Liver (tissue), 9 donors: ENCODE measurements around the gene CCDC178. TPM values are rescaled to one million over a fixed set of nuclear protein-coding genes. Genes with fewer than 3 reads are reported as not detected.

ENCODE experiments used
- DNase-seq: peaks from one replicate; pipeline ENCODE4 v3.0.0-alpha.2; 2017; ENCODE audit warnings: low spot score
- H3K27ac ChIP-seq, 2 donors: one replicate each; pipeline ENCODE4 v1.7.0; 2013; ENCODE audit warnings: inconsistent platforms in 2 of 2, low read length in 2 of 2, control low read depth in 1 of 2, low read depth in 1 of 2, mild to moderate bottlenecking in 1 of 2
- H3K27me3 ChIP-seq, 4 donors: one replicate each; pipeline versions ENCODE4 v1.6.1 to v1.7.0; 2013; ENCODE audit warnings: low read length in 3 of 4, inconsistent platforms in 1 of 4, mild to moderate bottlenecking in 1 of 4, moderate library complexity in 1 of 4; ENCODE audit not compliant: control insufficient read depth in 4 of 4, insufficient read depth in 4 of 4
- H3K36me3 ChIP-seq, 4 donors: one replicate each; pipeline versions ENCODE4 v1.6.1 to v1.7.0; 2013; ENCODE audit warnings: low read length in 3 of 4, mild to moderate bottlenecking in 3 of 4, low read depth in 1 of 4, moderate library complexity in 1 of 4; ENCODE audit not compliant: control insufficient read depth in 4 of 4, insufficient read depth in 3 of 4
- H3K4me1 ChIP-seq, 4 donors: one replicate each; pipeline versions ENCODE4 v1.6.1 to v1.7.0; 2013; ENCODE audit warnings: low read length in 3 of 4, mild to moderate bottlenecking in 3 of 4, moderate library complexity in 1 of 4; ENCODE audit not compliant: control insufficient read depth in 4 of 4, insufficient read depth in 4 of 4
- H3K4me3 ChIP-seq, 3 donors: one replicate each; pipeline versions ENCODE4 v1.6.1 to v1.7.0; 2013; ENCODE audit warnings: low read length in 3 of 3, control low read depth in 1 of 3, low read depth in 1 of 3, mild to moderate bottlenecking in 1 of 3
- H3K9ac ChIP-seq, 2 donors: one replicate each; pipeline ENCODE4 v1.7.0; 2013; ENCODE audit warnings: low read length in 2 of 2, mild to moderate bottlenecking in 2 of 2, moderate library complexity in 2 of 2, control low read depth in 1 of 2, low read depth in 1 of 2
- H3K9me3 ChIP-seq, 4 donors: one replicate each; pipeline versions ENCODE4 v1.6.1 to v1.7.0; 2013; ENCODE audit warnings: low read length in 3 of 4; ENCODE audit not compliant: control insufficient read depth in 4 of 4
- ATF3 ChIP-seq: IDR thresholded peaks from 2 replicates; pipeline ENCODE4 v1.6.1; 2016; ENCODE audit warnings: antibody characterized with exemption
- EGR1 ChIP-seq, 2 donors: IDR thresholded peaks; 2 replicates each; pipeline ENCODE4 v1.6.1; 2016 to 2018; ENCODE audit warnings: antibody characterized with exemption in 2 of 2, low read depth in 2 of 2
- FOXA1 ChIP-seq: IDR thresholded peaks from 2 replicates; pipeline ENCODE4 v1.6.1; 2016; ENCODE audit warnings: antibody characterized with exemption
- FOXA2 ChIP-seq: IDR thresholded peaks from 2 replicates; pipeline ENCODE4 v1.6.1; 2016; ENCODE audit warnings: antibody characterized with exemption
- GABPA ChIP-seq, 2 donors: IDR thresholded peaks in 1 of 2; conservative IDR thresholded peaks in 1 of 2; 2 replicates each; pipeline ENCODE4 v1.6.1; 2016; ENCODE audit warnings: antibody characterized with exemption in 2 of 2, mild to moderate bottlenecking in 1 of 2, moderate library complexity in 1 of 2
- HNF4A ChIP-seq, 2 donors: conservative IDR thresholded peaks; 2 replicates each; pipeline ENCODE4 v1.6.1; 2016; ENCODE audit warnings: antibody characterized with exemption in 2 of 2, mild to moderate bottlenecking in 2 of 2
- HNF4G ChIP-seq: IDR thresholded peaks from 2 replicates; pipeline ENCODE4 v1.6.1; 2016; ENCODE audit warnings: antibody characterized with exemption
- JUND ChIP-seq, 2 donors: IDR thresholded peaks; 2 replicates each; pipeline ENCODE4 v1.6.1; 2016; ENCODE audit warnings: antibody characterized with exemption in 2 of 2
- MAX ChIP-seq: IDR thresholded peaks from 2 replicates; pipeline ENCODE4 v1.6.1; 2016; ENCODE audit warnings: antibody characterized with exemption
- NR2F2 ChIP-seq: IDR thresholded peaks from 2 replicates; pipeline ENCODE4 v1.6.1; 2016; ENCODE audit warnings: antibody characterized with exemption
- RAD21 ChIP-seq, 2 donors: IDR thresholded peaks; 2 replicates each; pipeline ENCODE4 v1.6.1; 2016; ENCODE audit warnings: antibody characterized with exemption in 2 of 2, mild to moderate bottlenecking in 2 of 2
- RXRA ChIP-seq, 2 donors: IDR thresholded peaks; 2 replicates each; pipeline ENCODE4 v1.6.1; 2017 to 2018; ENCODE audit warnings: antibody characterized with exemption in 2 of 2, mild to moderate bottlenecking in 1 of 2
- SP1 ChIP-seq: IDR thresholded peaks from 2 replicates; pipeline ENCODE4 v1.6.1; 2018; ENCODE audit warnings: antibody characterized with exemption, mild to moderate bottlenecking
- TAF1 ChIP-seq: conservative IDR thresholded peaks from 2 replicates; pipeline ENCODE4 v1.6.1; 2016; ENCODE audit warnings: antibody characterized with exemption, mild to moderate bottlenecking
- YY1 ChIP-seq: IDR thresholded peaks from 2 replicates; pipeline ENCODE4 v1.6.1; 2016; ENCODE audit warnings: antibody characterized with exemption, mild to moderate bottlenecking
- WGBS: extraction: QIAGEN DNeasy Blood & Tissue Kit; methylation state at CpG from one replicate; pipeline ENCODE4 v1.1.7; 2013; 5-methylcytosine and 5-hydroxymethylcytosine counted together
- polyA plus RNA-seq, 2 donors: library from polyadenylated mRNA; stranded (reverse) in 1 of 2; unstranded in 1 of 2; fragments of 200-250 nt in 1 of 2; fragments of >200 nt in 1 of 2; fragmentation: Nextera tagmentation in 1 of 2; extraction: Ambion mirVana in 1 of 2; gene quantifications; one replicate each; pipeline versions ENCODE4 v1.2.1 to v1.2.3, GENCODE V29; 2013 to 2015
- total RNA-seq, 2 donors: library from RNA; depleted of rRNA; stranded (reverse); fragments of >200 nt; gene quantifications; one replicate each; pipeline ENCODE4 v1.2.3, GENCODE V29; 2014
- TF ChIP-seq, protein P1 (sequence below): IDR thresholded peaks from 2 replicates; pipeline ENCODE4 v1.6.1; 2016; ENCODE audit warnings: antibody characterized with exemption, mild to moderate bottlenecking
- TF ChIP-seq, protein P2 (sequence below): fragments of 150-350 bp; IDR thresholded peaks from 2 replicates; pipeline ENCODE4 v1.5.1; 2017; ENCODE audit warnings: improper control_type of control experiment, low read depth, low read length; ENCODE audit not compliant: missing input control
- TF ChIP-seq, protein P3 (sequence below): IDR thresholded peaks from 2 replicates; pipeline ENCODE4 v1.6.1; 2016; ENCODE audit warnings: antibody characterized with exemption
- donor health status: healthy.
- donor health status: healthy.
- donor health status: healthy.
- donor health status: healthy.
- donor health status: healthy.

The CCDC178 gene
- total and polyA plus RNA-seq, 4 donors, result not detected

DNA sequence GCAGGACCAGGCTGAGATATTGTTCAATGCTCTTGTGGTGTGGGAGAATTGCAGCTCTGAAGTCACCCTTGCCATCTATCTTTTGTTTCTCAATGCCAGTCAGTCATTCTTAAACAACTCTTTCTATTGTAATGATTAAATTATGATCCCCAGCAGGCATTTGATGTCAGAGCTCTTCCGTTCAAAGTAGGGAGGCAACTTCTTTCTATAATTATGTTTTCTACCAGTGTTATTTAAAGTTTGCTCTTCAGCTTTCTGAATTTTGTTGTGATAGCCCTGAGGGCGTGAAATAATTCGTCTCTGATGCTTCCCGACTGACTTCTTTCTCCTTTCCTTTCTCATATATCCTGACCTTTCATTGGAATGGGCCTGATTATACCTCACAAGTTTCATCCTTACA, 506.3 kb downstream of the CCDC178 start:
- no peak for TF ChIP-seq FOXA1
- TF ChIP-seq, protein P1, sequence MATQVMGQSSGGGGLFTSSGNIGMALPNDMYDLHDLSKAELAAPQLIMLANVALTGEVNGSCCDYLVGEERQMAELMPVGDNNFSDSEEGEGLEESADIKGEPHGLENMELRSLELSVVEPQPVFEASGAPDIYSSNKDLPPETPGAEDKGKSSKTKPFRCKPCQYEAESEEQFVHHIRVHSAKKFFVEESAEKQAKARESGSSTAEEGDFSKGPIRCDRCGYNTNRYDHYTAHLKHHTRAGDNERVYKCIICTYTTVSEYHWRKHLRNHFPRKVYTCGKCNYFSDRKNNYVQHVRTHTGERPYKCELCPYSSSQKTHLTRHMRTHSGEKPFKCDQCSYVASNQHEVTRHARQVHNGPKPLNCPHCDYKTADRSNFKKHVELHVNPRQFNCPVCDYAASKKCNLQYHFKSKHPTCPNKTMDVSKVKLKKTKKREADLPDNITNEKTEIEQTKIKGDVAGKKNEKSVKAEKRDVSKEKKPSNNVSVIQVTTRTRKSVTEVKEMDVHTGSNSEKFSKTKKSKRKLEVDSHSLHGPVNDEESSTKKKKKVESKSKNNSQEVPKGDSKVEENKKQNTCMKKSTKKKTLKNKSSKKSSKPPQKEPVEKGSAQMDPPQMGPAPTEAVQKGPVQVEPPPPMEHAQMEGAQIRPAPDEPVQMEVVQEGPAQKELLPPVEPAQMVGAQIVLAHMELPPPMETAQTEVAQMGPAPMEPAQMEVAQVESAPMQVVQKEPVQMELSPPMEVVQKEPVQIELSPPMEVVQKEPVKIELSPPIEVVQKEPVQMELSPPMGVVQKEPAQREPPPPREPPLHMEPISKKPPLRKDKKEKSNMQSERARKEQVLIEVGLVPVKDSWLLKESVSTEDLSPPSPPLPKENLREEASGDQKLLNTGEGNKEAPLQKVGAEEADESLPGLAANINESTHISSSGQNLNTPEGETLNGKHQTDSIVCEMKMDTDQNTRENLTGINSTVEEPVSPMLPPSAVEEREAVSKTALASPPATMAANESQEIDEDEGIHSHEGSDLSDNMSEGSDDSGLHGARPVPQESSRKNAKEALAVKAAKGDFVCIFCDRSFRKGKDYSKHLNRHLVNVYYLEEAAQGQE, result no peak
- no peak for TF ChIP-seq SP1
- no peak for TF ChIP-seq FOXA2
- no peak for TF ChIP-seq MAX
- TF ChIP-seq, protein P2, sequence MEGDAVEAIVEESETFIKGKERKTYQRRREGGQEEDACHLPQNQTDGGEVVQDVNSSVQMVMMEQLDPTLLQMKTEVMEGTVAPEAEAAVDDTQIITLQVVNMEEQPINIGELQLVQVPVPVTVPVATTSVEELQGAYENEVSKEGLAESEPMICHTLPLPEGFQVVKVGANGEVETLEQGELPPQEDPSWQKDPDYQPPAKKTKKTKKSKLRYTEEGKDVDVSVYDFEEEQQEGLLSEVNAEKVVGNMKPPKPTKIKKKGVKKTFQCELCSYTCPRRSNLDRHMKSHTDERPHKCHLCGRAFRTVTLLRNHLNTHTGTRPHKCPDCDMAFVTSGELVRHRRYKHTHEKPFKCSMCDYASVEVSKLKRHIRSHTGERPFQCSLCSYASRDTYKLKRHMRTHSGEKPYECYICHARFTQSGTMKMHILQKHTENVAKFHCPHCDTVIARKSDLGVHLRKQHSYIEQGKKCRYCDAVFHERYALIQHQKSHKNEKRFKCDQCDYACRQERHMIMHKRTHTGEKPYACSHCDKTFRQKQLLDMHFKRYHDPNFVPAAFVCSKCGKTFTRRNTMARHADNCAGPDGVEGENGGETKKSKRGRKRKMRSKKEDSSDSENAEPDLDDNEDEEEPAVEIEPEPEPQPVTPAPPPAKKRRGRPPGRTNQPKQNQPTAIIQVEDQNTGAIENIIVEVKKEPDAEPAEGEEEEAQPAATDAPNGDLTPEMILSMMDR, result no peak
- no peak for TF ChIP-seq GABPA (IDR thresholded peaks at IDR 0.05 in 1 of 2, conservative IDR thresholded peaks at IDR 0.05 in 1 of 2)
- TF ChIP-seq RAD21 (IDR thresholded peaks at IDR 0.05), result no peak
- no peak for TF ChIP-seq YY1
- TF ChIP-seq NR2F2, result no peak
- TF ChIP-seq RXRA (IDR thresholded peaks at IDR 0.05), result no peak
- no peak for TF ChIP-seq EGR1 (IDR thresholded peaks at IDR 0.05; ENCODE audit: low read depth in 2 of 2)
- TF ChIP-seq ATF3, result no peak
- TF ChIP-seq HNF4A (conservative IDR thresholded peaks at IDR 0.05), result no peak
- TF ChIP-seq JUND (IDR thresholded peaks at IDR 0.05), result no peak
- TF ChIP-seq, protein P3, sequence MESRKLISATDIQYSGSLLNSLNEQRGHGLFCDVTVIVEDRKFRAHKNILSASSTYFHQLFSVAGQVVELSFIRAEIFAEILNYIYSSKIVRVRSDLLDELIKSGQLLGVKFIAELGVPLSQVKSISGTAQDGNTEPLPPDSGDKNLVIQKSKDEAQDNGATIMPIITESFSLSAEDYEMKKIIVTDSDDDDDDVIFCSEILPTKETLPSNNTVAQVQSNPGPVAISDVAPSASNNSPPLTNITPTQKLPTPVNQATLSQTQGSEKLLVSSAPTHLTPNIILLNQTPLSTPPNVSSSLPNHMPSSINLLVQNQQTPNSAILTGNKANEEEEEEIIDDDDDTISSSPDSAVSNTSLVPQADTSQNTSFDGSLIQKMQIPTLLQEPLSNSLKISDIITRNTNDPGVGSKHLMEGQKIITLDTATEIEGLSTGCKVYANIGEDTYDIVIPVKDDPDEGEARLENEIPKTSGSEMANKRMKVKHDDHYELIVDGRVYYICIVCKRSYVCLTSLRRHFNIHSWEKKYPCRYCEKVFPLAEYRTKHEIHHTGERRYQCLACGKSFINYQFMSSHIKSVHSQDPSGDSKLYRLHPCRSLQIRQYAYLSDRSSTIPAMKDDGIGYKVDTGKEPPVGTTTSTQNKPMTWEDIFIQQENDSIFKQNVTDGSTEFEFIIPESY, result no peak
- TF ChIP-seq HNF4G, result no peak
- TF ChIP-seq TAF1, result no peak

More for the DNA sequence above, 506.3 kb downstream of the CCDC178 start:
- Histone ChIP-seq H3K9ac (no peak overlapping the region), H3K4me1 (no peaks in the 10 kb centered on the region), H3K27ac (no peak overlapping the region), H3K4me3 (no peak overlapping the region), H3K27me3 (no peaks in the 10 kb centered on the region), H3K36me3 (no peaks in the 10 kb centered on the region), H3K9me3 (no peaks in the 10 kb centered on the region)
- no peak for DNase-seq
- 76% methylated on average over 4 of the region's 4 CpGs for WGBS
